Loucy (cell line): ENCODE data around the gene HS3ST5.

Experiments used
- CTCF ChIP-seq: fragments of 200-600 bp; sonication (generic); conservative IDR thresholded peaks from 2 replicates; pipeline ENCODE4 v1.5.1; 2014; ENCODE audit warnings: mild to moderate bottlenecking, antibody characterized with exemption, low read length
- EZH2phosphoT487 ChIP-seq: fragments of 200-600 bp; IDR thresholded peaks from 2 replicates; pipeline ENCODE4 v1.6.1; 2018; ENCODE audit warnings: antibody characterized with exemption, mild to moderate bottlenecking, moderate library complexity, borderline replicate concordance

- TF ChIP-seq CTCF (no peak), EZH2phosphoT487 (no peak)
Observed at GRCh38 chr6:114361036-114361435, 18.2 kb upstream of the HS3ST5 start.
